ENCODE measurements around the gene NANP. TPM values are rescaled to one million over a fixed set of nuclear protein-coding genes. Genes with fewer than 3 reads are reported as not detected.
"Not testable (repeated sequence)": the region's sequence is repeated elsewhere in the genome, so short reads cannot be mapped to it uniquely, and the experiment has no call there.

NANP gene
- polyA plus RNA-seq (2013, experiment 1 of 2; ENCODE audit: insufficient read length): 5.2 TPM
- 4.6 TPM for polyA plus RNA-seq (2013, experiment 2 of 2; ENCODE audit: insufficient read length)

- DNase-seq: peak; percentile 99
Observed at GRCh38 chr20:25623736-25624499, at the start of gene NANP. TSS of gene NANP (minus strand) at chr20:25624014. CDS start at chr20:25623948, 66 bp downstream.

DNA sequence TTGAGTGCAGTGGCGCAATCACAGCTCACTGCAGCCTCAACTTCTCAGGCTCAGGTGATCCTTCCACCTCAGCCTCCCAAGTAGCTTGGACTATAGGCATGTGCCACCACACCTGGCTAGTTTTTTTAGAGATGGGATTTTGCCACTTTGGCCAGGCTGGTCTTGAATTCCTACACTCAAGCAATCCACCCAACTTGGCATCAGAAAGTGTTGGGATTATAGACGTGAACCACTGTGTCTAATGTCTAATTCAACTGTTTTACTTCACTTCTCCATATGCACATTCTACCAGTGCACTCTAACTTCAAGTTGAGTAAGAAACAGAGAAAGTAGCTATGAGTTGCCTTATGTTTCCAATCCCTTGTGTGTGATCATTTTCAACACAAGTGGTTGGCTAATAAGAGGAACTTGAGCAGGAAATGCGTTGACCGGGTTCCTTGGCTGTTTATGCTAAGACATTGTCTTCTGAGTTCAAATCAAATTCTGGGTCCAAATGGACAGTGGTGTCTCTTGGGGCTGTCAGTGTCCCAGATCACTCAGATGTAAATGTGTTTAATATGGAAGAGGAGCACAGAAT lies 48.9 kb upstream of the NANP start:
- no peak for DNase-seq

GRCh38 chr20:25669826-25670422 lies 46.1 kb upstream of the NANP start:
- DNase-seq: peak; percentile 6

DNA sequence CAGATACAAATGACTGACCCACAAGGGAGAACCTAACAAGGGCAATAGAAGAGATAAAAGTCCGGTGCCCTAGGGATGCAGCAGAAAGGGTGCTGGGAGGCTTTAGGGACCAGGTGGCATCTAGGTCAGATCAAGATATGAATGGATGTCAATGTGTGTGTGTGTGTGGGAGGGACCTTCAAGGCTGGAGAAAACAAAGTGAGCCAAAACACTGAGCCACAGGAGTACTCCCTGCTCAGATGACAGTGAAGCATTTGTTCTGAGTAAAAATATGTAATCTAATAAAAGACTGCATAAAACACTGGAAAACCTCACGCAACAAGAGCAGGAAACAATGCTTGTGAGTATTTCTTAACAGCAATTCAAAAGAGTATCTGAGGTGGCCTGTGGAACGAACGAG lies 44.6 kb upstream of the NANP start:
- no peak for DNase-seq

DNA sequence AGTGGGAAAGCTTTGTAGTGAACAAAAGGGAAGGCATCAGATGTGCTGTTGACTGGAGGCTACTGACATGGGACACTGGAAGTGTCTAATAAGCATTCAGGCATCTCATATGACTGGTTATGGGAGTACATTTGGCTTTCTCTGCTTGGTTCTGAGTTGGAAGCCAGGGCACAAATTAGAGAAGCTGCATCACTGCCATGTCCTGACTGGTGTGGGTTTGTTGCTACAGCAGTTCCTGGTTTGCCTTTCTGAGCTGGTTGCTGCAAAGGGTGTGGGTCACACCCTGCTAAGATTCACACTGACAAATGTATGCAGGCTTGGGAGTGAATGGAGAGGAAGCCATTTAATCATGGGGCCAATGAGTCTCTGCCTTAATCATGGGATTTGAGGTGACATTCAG lies 36.2 kb upstream of the NANP start:
- DNase-seq: no peak

DNA sequence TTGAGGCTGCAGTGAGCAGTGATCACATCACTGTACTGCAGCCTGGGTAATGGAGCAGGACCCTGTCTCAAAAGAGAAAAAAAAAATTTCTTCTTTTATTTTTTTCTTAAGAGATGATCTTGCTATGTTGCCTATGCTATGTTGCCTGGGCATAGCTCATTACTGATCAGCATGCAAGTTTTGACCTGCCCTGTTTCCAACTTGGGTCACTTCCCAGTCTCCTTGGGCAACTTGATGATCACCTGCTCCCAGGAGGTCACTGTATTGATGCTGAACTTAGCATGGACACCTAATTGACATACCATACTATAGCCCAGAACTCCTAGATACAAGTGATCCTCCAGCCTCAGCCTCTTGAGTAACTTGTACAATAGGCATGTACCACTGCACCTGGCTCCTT lies 30.7 kb upstream of the NANP start:
- no peak for DNase-seq

GRCh38 chr20:25652866-25653265 lies 29.1 kb upstream of the NANP start:
- not testable (repeated sequence) for DNase-seq

DNA sequence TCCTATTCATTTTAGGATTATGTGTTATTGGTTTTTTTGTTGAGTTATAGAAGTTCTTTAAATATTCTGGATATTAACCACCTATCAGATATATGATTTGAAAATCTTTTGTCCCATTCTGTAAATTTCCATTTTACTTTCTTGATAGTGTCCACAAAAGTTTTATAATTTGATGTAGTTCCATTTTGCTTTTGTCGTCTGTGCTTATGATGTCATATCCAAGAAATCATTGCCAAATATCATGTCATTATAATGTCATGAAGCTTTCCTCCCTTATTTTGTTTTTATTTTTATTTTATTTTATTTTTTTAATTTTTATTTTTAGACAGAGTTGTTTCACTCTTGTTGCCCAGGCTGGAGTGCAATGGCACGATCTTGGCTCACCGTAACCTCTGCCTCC lies 21.0 kb upstream of the NANP start:
- no peak for DNase-seq

DNA sequence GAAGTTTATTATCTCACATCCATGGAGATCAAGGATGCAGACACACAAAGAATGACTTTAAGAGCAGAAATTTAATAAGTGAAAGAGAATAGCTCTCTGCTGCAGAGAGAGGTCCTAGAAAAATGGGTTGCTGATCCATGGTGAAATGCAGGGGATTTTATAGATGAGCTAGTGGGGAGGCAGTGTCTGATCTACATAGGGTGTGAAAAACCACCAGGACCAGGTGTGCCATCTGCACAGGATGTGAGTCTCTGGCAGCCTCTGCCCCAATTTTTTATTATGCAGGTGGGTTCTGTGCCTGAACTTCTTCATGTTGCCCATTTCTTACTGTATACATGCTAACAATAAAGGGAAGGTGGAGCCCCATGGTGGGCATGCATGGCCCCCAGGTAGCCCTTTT lies 19.9 kb upstream of the NANP start:
- no peak for DNase-seq

DNA sequence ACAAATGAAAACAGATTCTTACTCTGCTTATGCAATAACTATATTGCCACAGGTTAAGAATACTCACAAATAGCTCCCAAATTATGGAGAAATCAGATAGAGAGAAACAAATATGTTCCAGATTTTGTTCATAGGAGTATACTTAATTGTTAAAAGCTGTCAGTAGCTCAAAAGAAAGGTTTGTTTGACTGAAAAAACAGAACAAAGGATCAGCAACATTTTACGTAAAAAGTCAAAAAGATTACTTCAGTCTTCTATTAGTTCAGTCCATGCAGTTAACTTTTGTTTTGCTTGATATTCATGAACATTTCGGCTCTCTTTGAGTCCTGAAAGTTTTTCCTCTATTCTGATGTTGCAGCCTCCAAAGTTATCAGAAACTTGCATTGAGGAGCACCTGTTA lies 13.4 kb upstream of the NANP start:
- DNase-seq: no peak

DNA sequence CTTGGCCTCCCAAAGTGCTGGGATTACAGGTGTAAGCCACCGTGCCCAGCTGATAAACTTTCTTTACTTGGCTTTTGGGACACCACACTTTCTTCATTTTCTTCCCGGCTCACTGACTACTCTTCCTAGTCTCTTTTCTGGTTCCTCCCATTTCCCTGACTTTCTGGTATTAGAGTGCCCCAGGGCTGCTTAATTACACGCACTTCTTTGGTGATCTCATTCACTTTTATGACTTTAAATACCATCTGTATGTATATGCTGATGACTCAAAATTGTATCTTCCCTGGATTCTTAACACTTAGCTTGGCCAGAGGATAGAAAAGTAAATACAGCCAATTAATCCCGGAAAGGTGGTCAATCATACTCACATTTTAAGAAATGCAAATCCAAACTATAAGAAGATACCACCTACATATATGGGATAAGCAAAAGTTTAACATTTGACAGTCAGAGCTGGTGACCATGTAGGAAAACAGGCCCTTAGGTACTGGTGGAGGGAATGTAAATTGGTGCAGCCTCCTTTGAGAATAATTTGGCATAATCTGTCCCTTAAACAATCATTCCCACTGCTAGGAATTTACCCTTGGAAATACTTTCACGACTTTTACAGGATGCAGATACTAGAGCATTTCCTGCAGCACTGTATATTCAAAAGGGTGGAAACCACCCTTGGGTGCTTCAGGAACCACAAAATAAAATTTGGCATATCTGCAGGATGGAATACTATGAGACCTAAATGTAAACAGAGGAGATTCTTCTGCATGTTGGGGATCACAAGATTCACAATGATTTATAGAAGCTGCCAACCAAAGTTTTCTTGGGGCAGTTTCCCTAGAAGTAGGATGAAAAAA lies 9.4 kb upstream of the NANP start:
- peak; percentile 11 for DNase-seq

DNA sequence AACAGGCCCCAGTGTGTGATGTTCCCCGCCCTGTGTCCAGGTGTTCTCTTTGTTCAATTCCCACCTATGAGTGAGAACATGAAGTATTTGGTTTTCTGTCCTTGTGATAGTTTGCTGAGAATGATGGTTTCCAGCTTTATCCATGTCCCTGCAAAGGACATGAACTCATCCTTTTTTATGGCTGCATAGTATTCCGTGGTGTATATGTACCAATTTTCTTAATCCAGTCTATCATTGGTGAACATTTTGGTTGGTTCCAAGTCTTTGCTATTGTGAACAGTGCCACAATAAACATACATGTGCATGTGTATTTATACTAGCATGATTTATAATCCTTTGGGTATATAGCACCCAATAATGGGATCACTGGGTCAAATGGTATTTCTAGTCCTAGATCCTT lies 6.8 kb upstream of the NANP start:
- not testable (repeated sequence) for DNase-seq

DNA sequence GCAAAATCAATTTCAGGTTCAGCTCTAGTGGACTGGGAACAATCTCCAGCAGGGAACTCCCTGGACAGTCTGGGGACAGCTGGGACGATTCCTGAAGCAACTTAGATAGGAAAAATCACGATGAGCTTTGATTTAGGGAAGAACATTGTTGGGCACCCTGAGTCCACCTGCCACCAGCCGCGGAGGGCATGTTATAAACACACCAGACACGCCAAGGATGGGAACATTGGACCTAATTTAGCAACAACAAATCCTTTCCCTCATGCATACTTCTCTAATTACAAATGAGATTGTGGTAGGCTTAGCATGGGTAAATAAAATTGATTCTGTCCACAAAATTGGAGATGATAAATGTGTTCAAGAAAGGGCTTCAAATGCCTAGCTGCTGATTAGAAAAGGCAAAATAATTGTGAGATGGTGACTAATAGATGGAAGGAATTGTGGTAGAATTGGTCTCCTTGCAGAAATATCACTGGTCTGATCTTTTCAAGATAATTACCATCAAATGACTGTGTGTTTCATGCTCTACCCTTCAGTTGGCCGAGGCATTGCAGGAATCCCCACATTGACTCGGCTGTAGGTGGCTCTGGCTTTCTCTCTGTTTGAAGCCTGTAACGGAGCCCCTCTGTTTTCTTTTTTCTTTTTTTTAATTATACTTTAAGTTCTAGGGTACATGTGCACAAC lies 6.1 kb upstream of the NANP start:
- no peak for DNase-seq

- DNase-seq: no peak
Observed at GRCh38 chr20:25626779-25627178, 3.0 kb upstream of the NANP start.

DNA sequence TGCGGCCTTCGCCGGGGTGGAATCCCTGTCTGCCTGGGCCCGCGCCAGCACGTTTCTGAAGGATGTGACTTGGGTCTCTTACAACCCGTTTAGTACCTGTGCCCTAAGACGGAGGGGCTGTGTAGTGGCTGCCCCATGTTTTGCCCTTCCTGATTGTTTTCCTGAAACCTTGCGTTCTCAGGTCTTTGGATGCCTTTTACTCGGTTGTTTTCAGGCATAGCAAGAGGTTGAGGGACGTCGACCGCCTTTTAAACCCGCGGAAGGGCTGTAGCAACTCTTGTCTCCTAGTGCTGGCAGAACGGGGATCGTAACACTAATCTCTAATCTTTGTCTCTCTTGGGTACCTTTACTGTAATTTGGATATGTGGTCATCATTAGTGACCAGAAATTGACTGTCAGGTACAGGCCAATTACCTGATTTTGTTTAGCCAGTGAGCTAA lies 706 bp upstream of the NANP start:
- no peak for DNase-seq

DNA sequence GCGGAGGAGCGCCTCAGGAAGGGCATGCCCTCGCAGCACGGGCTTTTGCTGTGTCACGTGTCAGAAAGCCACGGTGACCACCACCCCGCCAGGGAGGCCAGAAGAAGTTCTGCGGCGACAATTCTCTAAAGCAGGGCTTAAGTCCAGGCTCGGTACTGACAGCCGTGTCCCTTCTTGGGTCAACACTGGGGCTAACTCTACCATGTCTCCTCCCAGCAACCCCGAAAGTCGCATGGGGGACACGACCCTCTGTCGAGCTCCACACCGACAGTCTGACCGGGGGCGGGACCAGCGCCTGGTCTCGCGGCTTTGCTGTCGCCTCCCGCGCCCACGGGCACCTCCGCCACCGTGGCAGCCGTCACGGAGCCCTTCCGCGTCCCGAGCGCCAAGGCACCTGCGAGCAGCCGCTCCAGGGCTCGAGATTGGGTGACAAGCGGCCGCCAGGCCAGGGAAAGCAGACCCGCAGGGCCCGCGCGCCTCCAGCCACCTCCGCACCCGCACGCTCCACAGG lies 534 bp downstream of the NANP start:
- DNase-seq: peak; percentile 33

DNA sequence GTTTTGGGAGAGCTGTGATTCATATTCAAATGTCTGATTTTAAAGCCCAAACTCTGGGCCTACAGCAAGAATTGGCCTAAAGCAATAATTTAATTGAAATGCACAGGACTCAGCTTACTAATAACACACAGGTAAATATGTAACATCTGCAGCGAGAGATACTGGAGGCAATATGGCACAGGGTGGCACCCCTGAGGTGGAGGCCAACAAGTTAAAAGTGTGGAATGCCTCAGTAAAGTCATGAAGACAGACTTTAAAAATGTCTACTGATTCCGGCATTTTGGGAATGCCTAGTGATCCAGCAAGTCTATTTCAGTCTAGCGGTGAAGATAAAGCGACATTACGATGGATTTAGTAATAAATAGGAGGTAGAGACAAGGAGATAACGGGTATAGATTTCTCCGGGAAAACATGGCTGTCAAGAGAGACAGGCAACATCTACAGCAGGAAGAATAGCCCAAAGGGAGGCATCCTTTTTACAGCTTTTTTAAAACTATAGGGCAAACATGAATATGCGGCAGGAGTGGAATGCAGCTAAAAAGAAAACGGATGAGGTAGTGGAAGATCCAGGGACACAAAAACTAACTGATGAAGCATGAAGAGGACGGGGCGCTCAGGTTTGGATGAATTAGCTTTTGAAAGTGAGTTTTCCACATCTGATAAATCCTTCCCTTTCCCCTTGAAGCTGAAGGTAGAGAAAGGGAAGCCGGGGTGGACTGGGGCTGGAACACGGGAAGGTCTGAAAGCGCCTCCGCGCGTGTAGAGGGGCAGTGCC lies 1.2 kb downstream of the NANP start:
- peak; percentile 7 for DNase-seq

GRCh38 chr20:25622049-25622448 lies 1.8 kb downstream of the NANP start:
- DNase-seq: no peak

DNA sequence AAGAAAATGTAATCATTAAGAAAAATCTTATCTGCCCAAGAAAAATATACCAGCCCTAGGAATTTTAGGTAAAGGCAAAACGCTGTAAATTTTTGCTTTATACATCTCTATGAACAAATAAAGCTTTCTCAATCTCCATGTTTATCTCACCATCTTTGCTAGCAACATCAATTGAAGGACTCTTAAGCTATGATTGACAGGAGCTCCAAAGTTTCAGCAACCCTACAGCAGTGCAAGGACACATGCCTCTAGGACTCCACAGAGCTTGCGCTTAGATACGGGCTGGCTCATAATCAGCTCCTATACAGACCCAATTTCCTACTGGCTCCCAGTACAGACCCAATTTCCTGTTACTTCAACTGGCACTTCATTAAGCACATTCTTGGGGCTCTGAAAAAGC lies 4.3 kb downstream of the NANP start:
- no peak for DNase-seq

GRCh38 chr20:25608774-25609173 lies 15.0 kb downstream of the NANP start:
- DNase-seq: no peak

GRCh38 chr20:25606094-25606695 lies 17.6 kb downstream of the NANP start:
- DNase-seq: no peak

Data from fibroblast of skin of back (primary cell).